SK-N-SH (cell line): ENCODE measurements around the gene METRNL. TPM values are rescaled to one million over a fixed set of nuclear protein-coding genes. Genes with fewer than 3 reads are reported as not detected.

ENCODE experiments used
- CTCF ChIA-PET: fragments of 300-600, 350-600 bp; formaldehyde crosslinking; extraction: SDS; loops from one replicate; lab custom pipeline; 2021; lab: Yijun Ruan, JAX
- POLR2A ChIA-PET: fragments of 350-600 bp; sonication (Branson Sonifier 250); formaldehyde crosslinking; extraction: SDS; loops from one replicate; lab custom pipeline; 2020; ENCODE audit warnings: antibody characterized with exemption, inconsistent platforms; lab: Yijun Ruan, JAX
- DNase-seq: peaks from one replicate; pipeline ENCODE4 v3.0.0; 2012
- H2AFZ ChIP-seq: fragments of 200-600 bp; sonication (generic); 2 replicates; pipeline ENCODE4 v1.8.1; 2016; ENCODE audit warnings: antibody characterized with exemption, mild to moderate bottlenecking, low read depth
- H3F3A ChIP-seq: fragments of 200-600 bp; sonication (generic); replicated peaks from 2 replicates; pipeline ENCODE3; 2016; ENCODE audit warnings: antibody characterized with exemption, mild to moderate bottlenecking; ENCODE audit not compliant: insufficient read depth
- H3K27ac ChIP-seq, 2 experiments: fragments of 200-500 bp in 1 of 2; fragments of 200-600 bp in 1 of 2; sonication (Bioruptor generic) in 1 of 2; sonication (generic), shearing (Covaris generic) in 1 of 2; 2 replicates each; pipeline versions ENCODE4 v1.5.1 to v1.6.1; 2014 to 2016; ENCODE audit warnings: low read depth in 2 of 2, inconsistent platforms in 1 of 2, low read length in 1 of 2, mild to moderate bottlenecking in 1 of 2, mixed read lengths in 1 of 2
- H3K27me3 ChIP-seq: fragments of 200-600 bp; sonication (generic), shearing (Covaris generic); 2 replicates; pipeline ENCODE4 v1.6.1; 2016; ENCODE audit warnings: mixed run types; ENCODE audit not compliant: insufficient read depth
- H3K36me3 ChIP-seq, 2 experiments: fragments of 200-500 bp in 1 of 2; fragments of 200-600 bp in 1 of 2; sonication (Bioruptor generic) in 1 of 2; sonication (generic) in 1 of 2; replicated peaks in 1 of 2; 2 replicates each; pipeline versions ENCODE3 to v1.5.1; 2014 to 2016; ENCODE audit warnings: low read length in 1 of 2, mild to moderate bottlenecking in 1 of 2; ENCODE audit not compliant: insufficient read depth in 2 of 2, control insufficient read depth in 1 of 2
- H3K4me1 ChIP-seq, 2 experiments: fragments of 200-500 bp in 1 of 2; fragments of 200-600 bp in 1 of 2; sonication (Bioruptor generic) in 1 of 2; sonication (generic), shearing (Covaris generic) in 1 of 2; 2 replicates each; pipeline versions ENCODE4 v1.5.1 to v1.6.1; 2014 to 2016; ENCODE audit warnings: low read depth in 1 of 2, low read length in 1 of 2, mixed run types in 1 of 2; ENCODE audit not compliant: insufficient read depth in 2 of 2, control insufficient read depth in 1 of 2
- H3K4me2 ChIP-seq: fragments of 200-600 bp; sonication (generic), shearing (Covaris generic); 2 replicates; pipeline ENCODE4 v1.6.1; 2017; ENCODE audit warnings: mixed run types
- H3K4me3 ChIP-seq, 2 experiments: fragments of 200-500 bp in 1 of 2; fragments of 200-600 bp in 1 of 2; sonication (Bioruptor generic) in 1 of 2; sonication (generic), shearing (Covaris generic) in 1 of 2; 2 replicates each; pipeline versions ENCODE4 v1.5.1 to v1.8.1; 2014 to 2016; ENCODE audit warnings: low read depth in 2 of 2, inconsistent platforms in 1 of 2, low read length in 1 of 2, mild to moderate bottlenecking in 1 of 2, mixed read lengths in 1 of 2, moderate library complexity in 1 of 2
- H3K79me2 ChIP-seq: fragments of 200-600 bp; sonication (generic); 2 replicates; pipeline ENCODE4 v1.8.1; 2017; ENCODE audit warnings: mild to moderate bottlenecking; ENCODE audit not compliant: insufficient read depth
- H3K9ac ChIP-seq: fragments of 200-600 bp; sonication (generic); 2 replicates; pipeline ENCODE4 v1.6.1; 2017; ENCODE audit warnings: mixed run types
- H3K9me2 ChIP-seq: fragments of 200-600 bp; sonication (generic); 2 replicates; pipeline ENCODE4 v1.6.1; 2017; ENCODE audit warnings: mixed run types
- H3K9me3 ChIP-seq: fragments of 200-600 bp; sonication (generic); 2 replicates; pipeline ENCODE4 v1.6.1; 2017; ENCODE audit warnings: mixed run types, mild to moderate bottlenecking, moderate library complexity
- H4K20me1 ChIP-seq: fragments of 200-600 bp; sonication (generic); 2 replicates; pipeline ENCODE4 v1.6.1; 2017; ENCODE audit warnings: mild to moderate bottlenecking, mixed run types; ENCODE audit not compliant: insufficient read depth
- CTCF ChIP-seq: fragments of 200-600 bp; sonication (generic); IDR thresholded peaks from 2 replicates; pipeline ENCODE4 v1.6.1; 2017; ENCODE audit warnings: antibody characterized with exemption, mild to moderate bottlenecking, moderate library complexity
- ELF1 ChIP-seq: IDR thresholded peaks from 2 replicates; pipeline ENCODE4 v1.4.0; 2012
- FOXJ3 ChIP-seq: sonication (generic); formaldehyde crosslinking; IDR thresholded peaks from 2 replicates; pipeline ENCODE4 v1.5.1; 2020; ENCODE audit warnings: mild to moderate bottlenecking, missing genetic modification reagents
- GABPA ChIP-seq: IDR thresholded peaks from 2 replicates; pipeline ENCODE4 v1.4.0; 2012; ENCODE audit warnings: low read depth, mild to moderate bottlenecking
- JUND ChIP-seq: IDR thresholded peaks from 2 replicates; pipeline ENCODE4 v1.4.0; 2012
- MAX ChIP-seq: IDR thresholded peaks from 2 replicates; pipeline ENCODE4 v1.4.0; 2012; ENCODE audit warnings: low read depth
- NRF1 ChIP-seq: IDR thresholded peaks from 2 replicates; pipeline ENCODE4 v1.6.1; 2012; ENCODE audit warnings: low read depth, mild to moderate bottlenecking, low read length
- PBX3 ChIP-seq: IDR thresholded peaks from 2 replicates; pipeline ENCODE4; 2012
- POLR2AphosphoS5 ChIP-seq: IDR thresholded peaks from 2 replicates; pipeline ENCODE4 v1.6.1; 2012; ENCODE audit warnings: low read depth, low read length
- RCOR1 ChIP-seq: fragments of 150-350 bp; IDR thresholded peaks from 2 replicates; pipeline ENCODE4 v1.6.1; 2017; ENCODE audit warnings: antibody characterized with exemption, low read length
- REST ChIP-seq: IDR thresholded peaks from 2 replicates; pipeline ENCODE4 v1.6.1; 2012; ENCODE audit warnings: mild to moderate bottlenecking, low read depth, low read length, moderate library complexity
- RXRA ChIP-seq: IDR thresholded peaks from 2 replicates; pipeline ENCODE4 v1.4.0; 2012; ENCODE audit warnings: low read depth, mild to moderate bottlenecking, borderline replicate concordance
- SIN3A ChIP-seq: IDR thresholded peaks from 2 replicates; pipeline ENCODE4 v1.6.1; 2012; ENCODE audit warnings: low read depth, mild to moderate bottlenecking, low read length, moderate library complexity, borderline replicate concordance
- TAF1 ChIP-seq: IDR thresholded peaks from 2 replicates; pipeline ENCODE4 v1.6.1; 2012; ENCODE audit warnings: low read depth, mild to moderate bottlenecking, low read length, moderate library complexity, borderline replicate concordance
- USF1 ChIP-seq: IDR thresholded peaks from 2 replicates; pipeline ENCODE4 v1.4.0; 2012; ENCODE audit warnings: low read depth, borderline replicate concordance
- WGBS: methylation state at CpG from one replicate; pipeline ENCODE4 v1.1.6; 2017; ENCODE audit warnings: low lambda C conversion rate; 5-methylcytosine and 5-hydroxymethylcytosine counted together
- polyA plus RNA-seq, 3 experiments: library from polyadenylated mRNA; depleted of rRNA; stranded (reverse); fragments of >200 nt; gene quantifications; 2 replicates each; pipeline ENCODE4 v1.2.3, GENCODE V29; 2012

Gene METRNL
- polyA plus RNA-seq (2012; rRNA removed) = 50.8 and 75.5 TPM in 2 replicates
- polyA plus RNA-seq (2012; cell fraction: cytosol; rRNA removed) = 31.7 and 51.3 TPM in 2 replicates
- 56.5 and 122 TPM in 2 replicates for polyA plus RNA-seq (2012; cell fraction: nucleus; rRNA removed)

- Histone ChIP-seq H3F3A (peaks cover 19% of the 10 kb centered on the region), H4K20me1 (peaks cover 29% of the 10 kb centered on the region), H3K9me3 (no peaks in the 10 kb centered on the region), H3K79me2 (peaks cover 31% of the 10 kb centered on the region), H2AFZ (peak within 1 kb of the TSS; percentile 50; the same call in 1 of the 2 replicates), H3K27me3 (no peaks in the 10 kb centered on the region), H3K4me3 (peak within 1 kb of the TSS; percentile 70 to 86), H3K4me1 (peaks cover 22 to 50% of the 10 kb centered on the region in 2 experiments), H3K9ac (peak within 1 kb of the TSS; percentile 67), H3K9me2 (no peaks in the 10 kb centered on the region), H3K4me2 (peak within 1 kb of the TSS; percentile 98), H3K36me3 (no peaks in the 10 kb centered on the region), H3K27ac (peak within 1 kb of the TSS in 1 of 2 experiments; percentile 34; a peak in 1 of 4 replicates)
- 3% methylated on average over 23 of the region's 69 CpGs for WGBS
- DNase-seq = peak; percentile 99
- ChIA-PET POLR2A (interaction anchor here (0.9 kb wide), 1 partner anchor 14 kb away, joined by 3 read pairs; no protein-coding TSS in a partner anchor), CTCF (interaction anchor here (0.9 kb wide), 1 partner anchor 203 kb away, joined by 3 read pairs; no protein-coding TSS in a partner anchor)
- no peak for TF ChIP-seq PBX3
- TF ChIP-seq RCOR1 = no peak
- no peak for TF ChIP-seq FOXJ3
- TF ChIP-seq ELF1 = no peak
- TF ChIP-seq REST = peak; percentile 67; the same call in 1 of the 2 replicates
- no peak for TF ChIP-seq USF1
- no peak for TF ChIP-seq SIN3A
- no peak for TF ChIP-seq JUND
- no peak for TF ChIP-seq CTCF
- TF ChIP-seq MAX = no peak
- no peak for TF ChIP-seq RXRA
- TF ChIP-seq GABPA = no peak
- no peak for TF ChIP-seq NRF1
- peak; percentile 91 for TF ChIP-seq TAF1
- TF ChIP-seq POLR2AphosphoS5 = peak; percentile 93
Measured at GRCh38 chr17:83079352-83079747, at the start of gene METRNL. TSS of gene METRNL (plus strand) at chr17:83079609. CDS start at chr17:83079816, 207 bp downstream.
